H9 (cell line): ENCODE results near the gene WIPF2. TPM values are rescaled to one million over a fixed set of nuclear protein-coding genes. Genes with fewer than 3 reads are reported as not detected.
A peak's percentile ranks its signal among the peaks of the same experiment; 100 is the strongest.

Experiments used
- DNase-seq: peaks from one replicate; pipeline ENCODE4 v3.0.0-alpha.2; 2017
- H2AFZ ChIP-seq: one replicate; pipeline ENCODE4 v1.6.1; 2013; ENCODE audit warnings: mild to moderate bottlenecking, low read length, control low read depth, moderate library complexity
- H2AK5ac ChIP-seq: 2 replicates; pipeline ENCODE4 v1.6.1; 2013; ENCODE audit warnings: low read length, control low read depth, mixed read lengths; ENCODE audit not compliant: insufficient read length
- H2BK120ac ChIP-seq: one replicate; pipeline ENCODE4 v1.6.1; 2013; ENCODE audit warnings: low read depth, mild to moderate bottlenecking, low read length, control low read depth, inconsistent platforms; ENCODE audit not compliant: poor library complexity, severe bottlenecking
- H2BK12ac ChIP-seq: 2 replicates; pipeline ENCODE4 v1.6.1; 2013; ENCODE audit warnings: low read length, control low read depth, mixed read lengths, low read depth; ENCODE audit not compliant: insufficient read length
- H2BK15ac ChIP-seq: 2 replicates; pipeline ENCODE4 v1.6.1; 2013; ENCODE audit warnings: low read depth, low read length, control low read depth
- H2BK20ac ChIP-seq: one replicate; pipeline ENCODE4 v1.6.1; 2013; ENCODE audit warnings: low read depth, mild to moderate bottlenecking, low read length, control low read depth, inconsistent platforms; ENCODE audit not compliant: poor library complexity, severe bottlenecking
- H2BK5ac ChIP-seq: 2 replicates; pipeline ENCODE4 v1.6.1; 2013; ENCODE audit warnings: low read length, control low read depth, mixed read lengths; ENCODE audit not compliant: insufficient read length
- H3K14ac ChIP-seq: 2 replicates; pipeline ENCODE4 v1.6.1; 2013; ENCODE audit warnings: low read length, control low read depth; ENCODE audit not compliant: insufficient read depth
- H3K18ac ChIP-seq: 2 replicates; pipeline ENCODE4 v1.6.1; 2013; ENCODE audit warnings: low read depth, mild to moderate bottlenecking, mixed read lengths, low read length, control low read depth; ENCODE audit not compliant: insufficient read length
- H3K23ac ChIP-seq: 2 replicates; pipeline ENCODE4 v1.6.1; 2013; ENCODE audit warnings: low read length, control low read depth, mixed read lengths, low read depth; ENCODE audit not compliant: insufficient read length
- H3K23me2 ChIP-seq: 2 replicates; pipeline ENCODE4 v1.6.1; 2013; ENCODE audit warnings: low read depth, mild to moderate bottlenecking, mixed read lengths, low read length, control low read depth; ENCODE audit not compliant: insufficient read length, poor library complexity, severe bottlenecking
- H3K27ac ChIP-seq: 2 replicates; pipeline ENCODE4 v1.5.1; 2013; ENCODE audit warnings: low read length, control low read depth, mixed read lengths, low read depth; ENCODE audit not compliant: insufficient read length
- H3K27me3 ChIP-seq: 2 replicates; pipeline ENCODE4 v1.6.1; 2013; ENCODE audit warnings: low read length, control low read depth, inconsistent platforms; ENCODE audit not compliant: insufficient read depth
- H3K4ac ChIP-seq: 2 replicates; pipeline ENCODE4 v1.6.1; 2013; ENCODE audit warnings: low read depth, mild to moderate bottlenecking, control low read depth, inconsistent platforms, low read length, moderate library complexity
- H3K4me1 ChIP-seq: 2 replicates; pipeline ENCODE4 v1.6.1; 2013; ENCODE audit warnings: low read length, control low read depth, inconsistent platforms; ENCODE audit not compliant: insufficient read depth
- H3K4me2 ChIP-seq: 2 replicates; pipeline ENCODE4 v1.6.1; 2013; ENCODE audit warnings: low read length, control low read depth, mixed read lengths; ENCODE audit not compliant: insufficient read length, insufficient read depth
- H3K56ac ChIP-seq: 2 replicates; pipeline ENCODE4 v1.6.1; 2013; ENCODE audit warnings: low read depth, mild to moderate bottlenecking, mixed read lengths, low read length, control low read depth; ENCODE audit not compliant: insufficient read length
- H3K79me1 ChIP-seq: 2 replicates; pipeline ENCODE4 v1.6.1; 2013; ENCODE audit warnings: low read depth, mild to moderate bottlenecking, moderate library complexity, low read length, control low read depth, inconsistent platforms; ENCODE audit not compliant: insufficient read depth, poor library complexity, severe bottlenecking
- H3K79me2 ChIP-seq: 2 replicates; pipeline ENCODE4 v1.6.1; 2013; ENCODE audit warnings: low read length, control low read depth, inconsistent platforms; ENCODE audit not compliant: insufficient read depth
- H3K9ac ChIP-seq: 2 replicates; pipeline ENCODE4 v1.6.1; 2013; ENCODE audit warnings: low read length, control low read depth, mixed read lengths; ENCODE audit not compliant: insufficient read length; ENCODE audit errors: extremely low read depth
- H3K9me3 ChIP-seq: one replicate; pipeline ENCODE4 v1.6.1; 2013; ENCODE audit warnings: low read depth, low read length, inconsistent platforms; ENCODE audit not compliant: control insufficient read depth
- H3T11ph ChIP-seq: one replicate; pipeline ENCODE4 v1.6.1; 2013; ENCODE audit warnings: mild to moderate bottlenecking, low read length, control low read depth, inconsistent platforms
- H4K20me1 ChIP-seq: one replicate; pipeline ENCODE4 v1.6.1; 2013; ENCODE audit not compliant: control insufficient read depth, insufficient read length, insufficient read depth
- H4K5ac ChIP-seq: 2 replicates; pipeline ENCODE4 v1.6.1; 2013; ENCODE audit warnings: low read depth, mild to moderate bottlenecking, mixed read lengths, low read length, control low read depth; ENCODE audit not compliant: insufficient read length
- H4K8ac ChIP-seq: replicated peaks from 2 replicates; pipeline ENCODE4 v1.6.1; 2013; ENCODE audit warnings: low read length, control low read depth, mixed read lengths, low read depth; ENCODE audit not compliant: insufficient read length
- H4K91ac ChIP-seq: 2 replicates; pipeline ENCODE4 v1.6.1; 2013; ENCODE audit warnings: low read depth, mild to moderate bottlenecking, moderate library complexity, mixed read lengths, low read length, control low read depth; ENCODE audit not compliant: insufficient read length
- H3K27ac Mint-ChIP-seq, 3 experiments: 2 replicates in 2 of 3; 3 replicates in 1 of 3; pipeline ENCODE4 v1.8.0; 2020 to 2021; ENCODE audit warnings: mixed read lengths in 3 of 3, mild to moderate bottlenecking in 1 of 3, moderate library complexity in 1 of 3
- H3K27me3 Mint-ChIP-seq: 2 replicates; pipeline ENCODE4 v1.8.0; 2021; ENCODE audit warnings: low read depth, mild to moderate bottlenecking, moderate library complexity, mixed read lengths
- H3K36me3 Mint-ChIP-seq, 3 experiments: 2 replicates in 2 of 3; 3 replicates in 1 of 3; pipeline ENCODE4 v1.8.0; 2020 to 2021; ENCODE audit warnings: low read depth in 3 of 3, mixed read lengths in 3 of 3; ENCODE audit not compliant: insufficient read depth in 1 of 3
- H3K4me1 Mint-ChIP-seq, 2 experiments: 2 replicates each; pipeline ENCODE4 v1.8.0; 2020; ENCODE audit warnings: mixed read lengths in 2 of 2
- H3K4me3 Mint-ChIP-seq, 2 experiments: 2 replicates in 1 of 2; 3 replicates in 1 of 2; pipeline ENCODE4 v1.8.0; 2020 to 2021; ENCODE audit warnings: mild to moderate bottlenecking in 2 of 2, mixed read lengths in 2 of 2, moderate library complexity in 1 of 2
- H3K9me3 Mint-ChIP-seq, 2 experiments: 2 replicates in 1 of 2; 3 replicates in 1 of 2; pipeline ENCODE4 v1.8.0; 2020; ENCODE audit warnings: mild to moderate bottlenecking in 2 of 2, mixed read lengths in 2 of 2, moderate library complexity in 1 of 2
- whole genome bisulfite sequencing: extraction: QIAGEN DNeasy Blood & Tissue Kit; methylation state at CpG from one replicate; pipeline ENCODE4 v1.1.7; 2013; ENCODE audit warnings: missing lambda C conversion rate, low lambda C conversion rate, mixed read lengths; ENCODE audit not compliant: insufficient read length; ENCODE audit errors: extremely low coverage; 5-methylcytosine and 5-hydroxymethylcytosine counted together
- total RNA-seq: library from RNA; stranded (reverse); gene quantifications from 2 replicates; pipeline ENCODE4 v1.2.1, GENCODE V29; 2021
- TF ChIP-seq, protein P1 (sequence below): fragments of 200-600 bp; sonication (generic); conservative IDR thresholded peaks from 3 replicates; pipeline ENCODE4 v1.8.0; 2021; ENCODE audit warnings: antibody characterized with exemption, mild to moderate bottlenecking

WIPF2 gene
- total RNA-seq, 1 experiment from 2014 or later = 24.2 TPM

DNA sequence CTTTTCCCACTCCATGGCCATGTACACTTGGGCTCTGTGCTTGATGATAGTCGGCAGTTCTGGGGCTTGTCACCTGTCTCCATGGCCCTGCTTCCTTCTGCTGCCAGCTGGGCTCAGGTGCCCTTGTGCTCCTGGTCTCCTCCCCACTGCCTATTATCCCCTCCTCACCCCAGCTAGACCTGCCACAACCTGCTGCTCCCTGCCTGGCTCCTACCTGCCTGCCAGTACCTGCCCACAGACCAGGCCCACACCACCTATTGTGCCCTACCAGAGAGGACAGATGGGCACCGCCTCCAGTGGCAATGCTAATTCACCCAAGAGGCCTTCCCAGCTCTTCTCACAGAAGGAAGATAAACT lies 42.4 kb upstream of the WIPF2 start:
- Histone ChIP-seq H3K79me1 (no peaks in the 10 kb centered on the region), H3K56ac (no peak overlapping the region), H3T11ph (no peak overlapping the region), H3K79me2 (no peaks in the 10 kb centered on the region), H3K18ac (no peak overlapping the region), H2BK12ac (no peak overlapping the region), H3K4me1 (peaks cover 5% of the 10 kb centered on the region; the same call in 1 of the 2 replicates), H4K8ac (no peak overlapping the region), H3K14ac (no peak overlapping the region), H3K4ac (no peak overlapping the region), H2BK5ac (no peak overlapping the region), H3K23ac (no peak overlapping the region), H2AFZ (no peak overlapping the region), H3K9ac (no peak overlapping the region), H4K20me1 (peaks cover 2% of the 10 kb centered on the region), H2AK5ac (no peak overlapping the region), H4K5ac (no peak overlapping the region), H2BK15ac (no peak overlapping the region), H2BK20ac (no peak overlapping the region), H3K4me2 (peak overlapping the region; percentile 47), H4K91ac (no peak overlapping the region), H2BK120ac (no peak overlapping the region), H3K27ac (no peak overlapping the region), H3K23me2 (no peaks in the 10 kb centered on the region), H3K27me3 (no peaks in the 10 kb centered on the region; the same call in 1 of the 2 replicates), H3K9me3 (no peaks in the 10 kb centered on the region)
- H3K36me3 Mint-ChIP-seq = peaks cover 21 to 48% (median 37%) of the 10 kb centered on the region in 3 experiments
- peak overlapping the region in 1 of 3 experiments; percentile 40; a peak in 1 of 7 replicates for H3K27ac Mint-ChIP-seq
- no peak for DNase-seq
- TF ChIP-seq, protein P1, sequence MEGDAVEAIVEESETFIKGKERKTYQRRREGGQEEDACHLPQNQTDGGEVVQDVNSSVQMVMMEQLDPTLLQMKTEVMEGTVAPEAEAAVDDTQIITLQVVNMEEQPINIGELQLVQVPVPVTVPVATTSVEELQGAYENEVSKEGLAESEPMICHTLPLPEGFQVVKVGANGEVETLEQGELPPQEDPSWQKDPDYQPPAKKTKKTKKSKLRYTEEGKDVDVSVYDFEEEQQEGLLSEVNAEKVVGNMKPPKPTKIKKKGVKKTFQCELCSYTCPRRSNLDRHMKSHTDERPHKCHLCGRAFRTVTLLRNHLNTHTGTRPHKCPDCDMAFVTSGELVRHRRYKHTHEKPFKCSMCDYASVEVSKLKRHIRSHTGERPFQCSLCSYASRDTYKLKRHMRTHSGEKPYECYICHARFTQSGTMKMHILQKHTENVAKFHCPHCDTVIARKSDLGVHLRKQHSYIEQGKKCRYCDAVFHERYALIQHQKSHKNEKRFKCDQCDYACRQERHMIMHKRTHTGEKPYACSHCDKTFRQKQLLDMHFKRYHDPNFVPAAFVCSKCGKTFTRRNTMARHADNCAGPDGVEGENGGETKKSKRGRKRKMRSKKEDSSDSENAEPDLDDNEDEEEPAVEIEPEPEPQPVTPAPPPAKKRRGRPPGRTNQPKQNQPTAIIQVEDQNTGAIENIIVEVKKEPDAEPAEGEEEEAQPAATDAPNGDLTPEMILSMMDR = no peak
- H3K4me3 Mint-ChIP-seq = peak overlapping the region; percentile 33 to 75
- H3K9me3 Mint-ChIP-seq = no peaks in the 10 kb centered on the region
- peaks cover 25 to 33% of the 10 kb centered on the region in 2 experiments for H3K4me1 Mint-ChIP-seq
- no peaks in the 10 kb centered on the region; the same call in 1 of the 2 replicates for H3K27me3 Mint-ChIP-seq
- WGBS = no CpG with 5 or more reads among the region's 2 CpGs
